ENCODE results near the gene GPR162.

Gene GPR162

DNA sequence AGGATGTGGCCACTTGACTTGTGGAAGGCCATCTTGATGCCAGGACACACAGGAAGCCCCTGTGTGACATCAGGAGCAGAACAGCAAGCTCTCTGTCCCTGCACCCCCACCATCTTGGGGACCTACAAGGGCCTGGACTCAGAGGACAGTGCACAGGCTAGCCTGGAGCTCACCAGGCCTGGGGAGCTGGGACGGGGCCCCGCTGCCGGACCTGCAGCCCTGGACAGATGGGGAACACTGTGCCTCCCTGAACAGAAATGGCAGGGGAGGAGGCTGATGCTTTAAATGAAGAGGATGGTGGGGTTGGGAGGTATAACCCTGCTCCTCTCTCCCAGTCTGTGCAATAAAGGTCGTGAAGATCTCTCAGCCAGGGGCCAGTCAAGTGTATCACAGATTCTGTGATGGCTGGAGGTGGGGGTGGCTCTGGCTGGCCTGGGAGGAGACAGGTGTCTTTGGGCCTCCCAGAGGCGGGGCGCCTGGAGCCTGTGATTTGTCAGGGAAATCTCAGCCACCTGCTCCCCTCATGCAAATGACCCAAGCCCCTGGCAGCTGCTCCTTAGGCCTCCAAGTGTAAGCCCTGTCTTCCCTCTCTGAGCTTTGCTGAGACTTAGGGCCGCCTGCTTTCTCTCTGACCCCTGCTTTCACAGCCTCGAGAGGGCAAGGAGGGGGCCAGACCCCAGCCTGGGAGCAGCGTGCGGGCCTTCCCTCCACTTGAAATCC lies 18.0 kb downstream of the GPR162 start:
- Histone ChIP-seq H3K4me3 (ENCODE audit: low read length in 2 of 2) (no peak overlapping the region), H3K4me1 (ENCODE audit: control insufficient read depth, insufficient read depth, low read length) (no peaks in the 10 kb centered on the region), H3K27me3 (ENCODE audit: control insufficient read depth in 1 of 2, insufficient read depth in 2 of 2, low read length in 2 of 2) (no peaks in the 10 kb centered on the region), H3K9me3 (ENCODE audit: control insufficient read depth in 2 of 2, low read length in 2 of 2) (no peaks in the 10 kb centered on the region), H3K27ac (ENCODE audit: low read length) (no peak overlapping the region), H3K36me3 (ENCODE audit: control insufficient read depth in 2 of 2, insufficient read depth in 2 of 2, low read length in 2 of 2) (peaks cover 10 to 43% of the 10 kb centered on the region in 2 donors), H3K9ac (ENCODE audit: low read length in 2 of 2) (no peak overlapping the region)

DNA sequence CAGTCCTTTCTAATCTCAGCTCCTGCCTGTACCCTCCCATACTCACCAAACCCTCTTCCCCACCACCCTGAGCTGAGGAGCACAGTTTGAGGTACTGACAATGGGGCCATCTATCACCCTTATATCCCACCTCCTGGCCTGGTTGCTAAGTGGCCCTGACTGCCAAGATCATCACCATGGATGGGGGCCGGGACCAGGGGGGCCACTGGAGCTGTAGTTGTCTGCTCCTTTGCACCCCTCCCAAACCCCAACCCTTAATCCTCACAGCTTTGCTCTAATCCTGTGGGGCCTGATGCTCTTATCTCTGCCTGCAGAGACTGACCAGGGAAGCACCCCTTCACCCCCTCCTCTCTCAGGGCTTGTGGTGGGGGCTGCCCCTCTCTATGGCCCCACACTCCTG lies 18.7 kb downstream of the GPR162 start:
- no peaks in the 10 kb centered on the region for H3K27me3 ChIP-seq (ENCODE audit: control insufficient read depth in 1 of 2, insufficient read depth in 2 of 2, low read length in 2 of 2)
- no peaks in the 10 kb centered on the region for H3K4me1 ChIP-seq (ENCODE audit: control insufficient read depth, insufficient read depth, low read length)
- H3K4me3 ChIP-seq (ENCODE audit: low read length in 2 of 2): no peak overlapping the region
- H3K36me3 ChIP-seq (ENCODE audit: control insufficient read depth in 2 of 2, insufficient read depth in 2 of 2, low read length in 2 of 2): peaks cover 15 to 47% of the 10 kb centered on the region in 2 donors
- no peaks in the 10 kb centered on the region for H3K9me3 ChIP-seq (ENCODE audit: control insufficient read depth in 2 of 2, low read length in 2 of 2)
- no peak overlapping the region for H3K27ac ChIP-seq (ENCODE audit: low read length)
- no peak overlapping the region for H3K9ac ChIP-seq (ENCODE audit: low read length in 2 of 2)

- Histone ChIP-seq H3K36me3 (ENCODE audit: control insufficient read depth in 2 of 2, insufficient read depth in 2 of 2, low read length in 2 of 2) (peaks cover 18 to 51% of the 10 kb centered on the region in 2 donors), H3K9ac (ENCODE audit: low read length in 2 of 2) (no peak within 1 kb of the TSS), H3K4me3 (ENCODE audit: low read length in 2 of 2) (no peak within 1 kb of the TSS), H3K9me3 (ENCODE audit: control insufficient read depth in 2 of 2, low read length in 2 of 2) (no peaks in the 10 kb centered on the region), H3K4me1 (ENCODE audit: control insufficient read depth, insufficient read depth, low read length) (no peaks in the 10 kb centered on the region), H3K27ac (ENCODE audit: low read length) (no peak within 1 kb of the TSS), H3K27me3 (ENCODE audit: control insufficient read depth in 1 of 2, insufficient read depth in 2 of 2, low read length in 2 of 2) (no peaks in the 10 kb centered on the region)
Measured at GRCh38 chr12:6840761-6841515, 19.3 kb downstream of the GPR162 start, which contains the start of gene GNB3. GNB3 (plus strand) TSS chr12:6840925; CDS start chr12:6841288, 363 bp downstream.

DNA sequence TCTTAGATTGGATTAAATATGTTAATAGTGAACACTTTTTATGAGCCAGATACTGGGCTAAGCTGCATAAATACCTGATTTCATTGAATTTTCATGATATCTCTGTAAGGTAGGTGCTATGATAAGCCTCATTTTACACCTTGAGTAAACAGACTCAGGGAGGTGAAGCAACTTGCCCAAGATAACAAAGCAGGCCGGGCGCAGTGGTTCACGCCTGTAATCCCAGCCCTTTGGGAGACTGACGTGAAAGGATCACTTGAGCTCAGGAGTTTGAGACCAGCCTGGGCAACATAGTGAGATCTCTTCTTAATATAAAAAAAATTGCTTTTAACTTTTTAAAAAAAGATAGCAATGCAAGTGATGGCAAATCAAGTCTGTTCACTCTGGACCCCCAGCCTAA lies 20.5 kb downstream of the GPR162 start:
- no peaks in the 10 kb centered on the region for H3K27me3 ChIP-seq (ENCODE audit: control insufficient read depth in 1 of 2, insufficient read depth in 2 of 2, low read length in 2 of 2)
- peaks cover 28 to 54% of the 10 kb centered on the region in 2 donors for H3K36me3 ChIP-seq (ENCODE audit: control insufficient read depth in 2 of 2, insufficient read depth in 2 of 2, low read length in 2 of 2)
- no peaks in the 10 kb centered on the region for H3K4me1 ChIP-seq (ENCODE audit: control insufficient read depth, insufficient read depth, low read length)
- no peak overlapping the region for H3K27ac ChIP-seq (ENCODE audit: low read length)
- no peak overlapping the region for H3K4me3 ChIP-seq (ENCODE audit: low read length in 2 of 2)
- H3K9ac ChIP-seq (ENCODE audit: low read length in 2 of 2): no peak overlapping the region
- H3K9me3 ChIP-seq (ENCODE audit: control insufficient read depth in 2 of 2, low read length in 2 of 2): no peaks in the 10 kb centered on the region

DNA sequence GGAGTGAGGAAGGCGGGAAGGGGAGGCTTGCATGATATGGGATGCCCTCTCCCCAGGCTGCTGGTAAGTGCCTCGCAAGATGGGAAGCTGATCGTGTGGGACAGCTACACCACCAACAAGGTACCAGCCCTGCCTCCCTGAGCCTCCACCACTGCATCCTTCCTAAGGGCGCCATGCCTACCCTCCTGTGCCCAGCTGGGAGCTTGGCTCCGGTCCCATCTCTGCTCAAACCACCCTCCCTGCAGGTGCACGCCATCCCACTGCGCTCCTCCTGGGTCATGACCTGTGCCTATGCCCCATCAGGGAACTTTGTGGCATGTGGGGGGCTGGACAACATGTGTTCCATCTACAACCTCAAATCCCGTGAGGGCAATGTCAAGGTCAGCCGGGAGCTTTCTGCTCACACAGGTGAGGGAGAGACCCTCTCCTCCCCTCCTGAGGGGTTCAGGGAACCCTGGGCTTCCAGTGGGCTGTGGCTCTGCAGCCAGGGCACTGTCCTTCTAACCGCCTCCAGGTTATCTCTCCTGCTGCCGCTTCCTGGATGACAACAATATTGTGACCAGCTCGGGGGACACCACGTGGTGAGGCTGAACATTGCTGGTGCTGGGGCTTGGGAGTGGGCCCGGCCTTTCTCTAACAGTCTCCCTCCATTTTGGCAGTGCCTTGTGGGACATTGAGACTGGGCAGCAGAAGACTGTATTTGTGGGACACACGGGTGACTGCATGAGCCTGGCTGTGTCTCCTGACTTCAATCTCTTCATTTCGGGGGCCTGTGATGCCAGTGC lies 21.7 kb downstream of the GPR162 start:
- no peaks in the 10 kb centered on the region for H3K27me3 ChIP-seq (ENCODE audit: control insufficient read depth in 1 of 2, insufficient read depth in 2 of 2, low read length in 2 of 2)
- no peaks in the 10 kb centered on the region for H3K4me1 ChIP-seq (ENCODE audit: control insufficient read depth, insufficient read depth, low read length)
- peaks cover 23 to 50% of the 10 kb centered on the region in 2 donors for H3K36me3 ChIP-seq (ENCODE audit: control insufficient read depth in 2 of 2, insufficient read depth in 2 of 2, low read length in 2 of 2)
- no peak overlapping the region for H3K4me3 ChIP-seq (ENCODE audit: low read length in 2 of 2)
- H3K27ac ChIP-seq (ENCODE audit: low read length): no peak overlapping the region
- no peak overlapping the region for H3K9ac ChIP-seq (ENCODE audit: low read length in 2 of 2)
- H3K9me3 ChIP-seq (ENCODE audit: control insufficient read depth in 2 of 2, low read length in 2 of 2): no peaks in the 10 kb centered on the region

- Histone ChIP-seq H3K4me3 (ENCODE audit: low read length in 2 of 2) (no peak overlapping the region), H3K9me3 (ENCODE audit: control insufficient read depth in 2 of 2, low read length in 2 of 2) (no peaks in the 10 kb centered on the region), H3K27me3 (ENCODE audit: control insufficient read depth in 1 of 2, insufficient read depth in 2 of 2, low read length in 2 of 2) (no peaks in the 10 kb centered on the region), H3K36me3 (ENCODE audit: control insufficient read depth in 2 of 2, insufficient read depth in 2 of 2, low read length in 2 of 2) (peaks cover 23 to 43% of the 10 kb centered on the region in 2 donors), H3K4me1 (ENCODE audit: control insufficient read depth, insufficient read depth, low read length) (no peaks in the 10 kb centered on the region), H3K9ac (ENCODE audit: low read length in 2 of 2) (no peak overlapping the region), H3K27ac (ENCODE audit: low read length) (no peak overlapping the region)
Measured at GRCh38 chr12:6845395-6845794, 23.8 kb downstream of the GPR162 start.

- Histone ChIP-seq H3K9ac (ENCODE audit: low read length in 2 of 2) (no peak overlapping the region), H3K4me3 (ENCODE audit: low read length in 2 of 2) (no peak overlapping the region), H3K27ac (ENCODE audit: low read length) (no peak overlapping the region), H3K36me3 (ENCODE audit: control insufficient read depth in 2 of 2, insufficient read depth in 2 of 2, low read length in 2 of 2) (peaks cover 23 to 43% of the 10 kb centered on the region in 2 donors), H3K4me1 (ENCODE audit: control insufficient read depth, insufficient read depth, low read length) (peaks cover 7% of the 10 kb centered on the region), H3K9me3 (ENCODE audit: control insufficient read depth in 2 of 2, low read length in 2 of 2) (no peaks in the 10 kb centered on the region), H3K27me3 (ENCODE audit: control insufficient read depth in 1 of 2, insufficient read depth in 2 of 2, low read length in 2 of 2) (no peaks in the 10 kb centered on the region)
Measured at GRCh38 chr12:6846316-6846869, 24.8 kb downstream of the GPR162 start.

DNA sequence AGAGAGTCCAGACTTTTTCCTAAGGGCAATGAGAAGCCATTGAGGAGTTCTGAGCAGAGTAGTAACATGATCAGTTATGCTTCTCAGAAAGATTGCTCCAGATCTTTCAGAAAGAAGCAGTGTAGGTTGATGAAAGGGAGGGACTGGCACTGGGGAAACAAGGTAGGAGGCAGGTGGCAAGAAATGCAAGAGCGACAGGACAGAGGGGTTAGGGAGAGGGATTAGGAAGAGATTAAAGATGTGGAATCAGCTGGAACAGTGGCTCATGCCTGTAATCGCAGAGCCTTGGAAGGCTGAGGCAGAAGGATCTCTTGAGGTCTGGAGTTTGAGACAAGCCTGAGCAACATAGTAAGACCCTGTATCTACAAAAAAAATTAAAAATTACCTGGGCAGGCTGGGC lies 26.1 kb downstream of the GPR162 start:
- Histone ChIP-seq H3K36me3 (ENCODE audit: control insufficient read depth in 2 of 2, insufficient read depth in 2 of 2, low read length in 2 of 2) (peaks cover 23 to 42% of the 10 kb centered on the region in 2 donors), H3K4me3 (ENCODE audit: low read length in 2 of 2) (no peak overlapping the region), H3K27ac (ENCODE audit: low read length) (no peak overlapping the region), H3K9ac (ENCODE audit: low read length in 2 of 2) (no peak overlapping the region), H3K4me1 (ENCODE audit: control insufficient read depth, insufficient read depth, low read length) (peaks cover 8% of the 10 kb centered on the region), H3K27me3 (ENCODE audit: control insufficient read depth in 1 of 2, insufficient read depth in 2 of 2, low read length in 2 of 2) (no peaks in the 10 kb centered on the region), H3K9me3 (ENCODE audit: control insufficient read depth in 2 of 2, low read length in 2 of 2) (no peaks in the 10 kb centered on the region)

DNA sequence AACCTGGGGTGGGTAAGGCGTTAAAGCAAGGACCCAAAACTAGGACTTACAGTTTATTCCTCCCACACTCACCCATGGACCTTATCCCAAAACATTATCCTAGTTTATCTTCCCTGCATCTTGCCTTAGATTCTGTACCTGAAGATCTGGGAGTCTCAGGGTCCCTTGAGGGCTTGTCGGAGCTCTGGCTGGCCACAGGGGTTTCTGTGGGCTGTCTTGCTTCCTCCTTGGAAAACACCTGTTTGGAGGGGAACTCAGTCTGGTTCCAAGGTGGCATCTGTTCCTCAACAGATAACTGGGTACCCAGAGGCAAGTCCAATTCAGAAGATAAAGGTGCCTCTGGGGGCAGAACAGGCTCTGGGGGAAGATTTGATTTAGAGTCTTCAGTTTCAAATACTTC lies 27.8 kb downstream of the GPR162 start:
- no peak overlapping the region for H3K27ac ChIP-seq (ENCODE audit: low read length)
- H3K36me3 ChIP-seq (ENCODE audit: control insufficient read depth in 2 of 2, insufficient read depth in 2 of 2, low read length in 2 of 2): peaks cover 20 to 31% of the 10 kb centered on the region in 2 donors
- H3K4me3 ChIP-seq (ENCODE audit: low read length in 2 of 2): no peak overlapping the region
- peaks cover 21% of the 10 kb centered on the region for H3K4me1 ChIP-seq (ENCODE audit: control insufficient read depth, insufficient read depth, low read length)
- no peaks in the 10 kb centered on the region for H3K9me3 ChIP-seq (ENCODE audit: control insufficient read depth in 2 of 2, low read length in 2 of 2)
- no peaks in the 10 kb centered on the region for H3K27me3 ChIP-seq (ENCODE audit: control insufficient read depth in 1 of 2, insufficient read depth in 2 of 2, low read length in 2 of 2)
- H3K9ac ChIP-seq (ENCODE audit: low read length in 2 of 2): no peak overlapping the region

DNA sequence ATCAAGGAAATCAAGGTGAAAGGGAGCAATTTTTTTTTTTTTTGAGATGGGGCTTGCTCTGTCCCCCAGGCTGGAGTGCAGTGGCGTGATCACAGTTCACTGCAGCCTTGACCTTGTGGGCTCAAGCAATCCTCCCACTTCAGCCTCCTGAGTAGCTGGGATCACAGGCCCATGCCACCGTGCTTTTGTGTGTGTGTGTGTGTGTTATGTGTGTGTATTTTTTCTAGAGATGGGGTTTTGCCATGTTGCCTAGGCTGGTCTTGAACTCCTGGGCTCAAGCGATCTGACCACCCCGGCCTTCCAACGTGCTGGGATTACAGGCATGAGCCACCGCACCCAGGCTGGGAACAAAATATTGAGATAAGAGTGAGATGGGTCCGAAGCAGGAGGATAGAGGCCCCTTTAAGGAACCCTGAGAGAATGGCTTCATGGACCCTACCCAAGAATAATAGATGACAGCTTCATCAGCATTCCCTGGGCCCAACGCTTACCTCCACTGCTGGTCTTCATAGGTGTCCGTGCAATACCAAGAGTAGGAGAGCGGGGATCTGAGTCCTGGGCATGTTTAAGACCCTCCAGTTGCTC lies 28.4 kb downstream of the GPR162 start:
- Histone ChIP-seq H3K4me3 (ENCODE audit: low read length in 2 of 2) (no peak overlapping the region), H3K9ac (ENCODE audit: low read length in 2 of 2) (no peak overlapping the region), H3K27me3 (ENCODE audit: control insufficient read depth in 1 of 2, insufficient read depth in 2 of 2, low read length in 2 of 2) (no peaks in the 10 kb centered on the region), H3K27ac (ENCODE audit: low read length) (no peak overlapping the region), H3K9me3 (ENCODE audit: control insufficient read depth in 2 of 2, low read length in 2 of 2) (no peaks in the 10 kb centered on the region), H3K4me1 (ENCODE audit: control insufficient read depth, insufficient read depth, low read length) (peaks cover 25% of the 10 kb centered on the region), H3K36me3 (ENCODE audit: control insufficient read depth in 2 of 2, insufficient read depth in 2 of 2, low read length in 2 of 2) (peaks cover 16 to 27% of the 10 kb centered on the region in 2 donors)

All from stomach smooth muscle (tissue), 2 donors.